Activated CD8-positive, alpha-beta T cell treated with anti-CD3 and anti-CD28 coated beads, Interleukin-2, amount 10 ng/mL, durations not matched to agents 7 days and 5 days (primary cell): ENCODE data around the gene C10orf62. TPM values are rescaled to one million over a fixed set of nuclear protein-coding genes. Genes with fewer than 3 reads are reported as not detected.
"Not testable (repeated sequence)": the region's sequence is repeated elsewhere in the genome, so short reads cannot be mapped to it uniquely, and the experiment has no call there.

Experiments
- ATAC-seq: fragments of 150-1000 bp; cut with Tn5 transposase; one replicate; pipeline ENCODE4 v1.10.0; 2021; ENCODE audit warnings: moderate library complexity
- CTCF ChIA-PET: fragments of 350-600 bp; sonication (Branson Sonifier 250); formaldehyde crosslinking; loops from one replicate; lab custom pipeline; 2021; ENCODE audit warnings: antibody characterized with exemption; lab: Charles Lee
- POLR2A ChIA-PET: fragments of 350-600 bp; sonication (Branson Sonifier 250); formaldehyde crosslinking; loops from one replicate; lab custom pipeline; 2021; ENCODE audit warnings: antibody characterized with exemption; lab: Charles Lee
- DNase-seq: peaks from one replicate; pipeline ENCODE4 v3.0.0-alpha.2; 2020
- H3K27ac Mint-ChIP-seq: one replicate; pipeline ENCODE4 v1.8.0; 2021; ENCODE audit warnings: mild to moderate bottlenecking, mixed read lengths
- H3K27me3 Mint-ChIP-seq: one replicate; pipeline ENCODE4 v1.8.0; 2021; ENCODE audit warnings: low read depth, mixed read lengths
- H3K36me3 Mint-ChIP-seq: one replicate; pipeline ENCODE4 v1.8.0; 2021; ENCODE audit warnings: low read depth, mixed read lengths
- H3K4me1 Mint-ChIP-seq: one replicate; pipeline ENCODE4 v1.8.0; 2021; ENCODE audit warnings: low read depth, mixed read lengths
- H3K4me3 Mint-ChIP-seq: one replicate; pipeline ENCODE4 v1.8.0; 2021; ENCODE audit warnings: mild to moderate bottlenecking, mixed read lengths
- H3K9me3 Mint-ChIP-seq: one replicate; pipeline ENCODE4 v1.8.0; 2022; ENCODE audit warnings: mixed read lengths; ENCODE audit not compliant: insufficient read depth
- total RNA-seq, 2 experiments: library from RNA; stranded (reverse); gene quantifications; one replicate each; pipeline ENCODE4 v1.2.3, GENCODE V29; 2021

Gene C10orf62
- total RNA-seq, 2 experiments from 2014 or later = not detected

- DNase-seq (no peak), ATAC-seq (no peak)
- ChIA-PET POLR2A (no interaction called here), CTCF (interaction anchor here (0.9 to 1.3 kb wide), 3 partner anchors 8 to 86 kb away, joined by 3 to 5 read pairs (median 3); no protein-coding TSS in a partner anchor)
- H3K9me3 Mint-ChIP-seq = peaks cover 4% of the 10 kb centered on the region
- H3K27ac Mint-ChIP-seq = no peak overlapping the region
- peaks cover 1% of the 10 kb centered on the region for H3K27me3 Mint-ChIP-seq
- no peaks in the 10 kb centered on the region for H3K4me1 Mint-ChIP-seq
- no peak overlapping the region for H3K4me3 Mint-ChIP-seq
- H3K36me3 Mint-ChIP-seq = no peaks in the 10 kb centered on the region
Measured at GRCh38 chr10:97550336-97551149, 39.0 kb upstream of the C10orf62 start.

- Mint-ChIP-seq H3K9me3 (peaks cover 4% of the 10 kb centered on the region), H3K27ac (no peak overlapping the region), H3K27me3 (peaks cover 1% of the 10 kb centered on the region), H3K4me1 (no peaks in the 10 kb centered on the region), H3K4me3 (no peak overlapping the region), H3K36me3 (no peaks in the 10 kb centered on the region)
- DNase-seq = no peak
- no peak for ATAC-seq
- CTCF ChIA-PET = interaction anchor here (1.3 to 4.1 kb wide), 2 partner anchors 9 to 88 kb away, joined by 5 to 49 read pairs; no protein-coding TSS in a partner anchor
- POLR2A ChIA-PET = interaction anchor here (1.5 kb wide), 1 partner anchor 13 kb away, joined by 4 read pairs; no protein-coding TSS in a partner anchor
Measured at GRCh38 chr10:97551271-97551670, 38.2 kb upstream of the C10orf62 start.

GRCh38 chr10:97553575-97554031 is 35.9 kb upstream of the C10orf62 start:
- Mint-ChIP-seq H3K4me1 (no peaks in the 10 kb centered on the region), H3K4me3 (no peak overlapping the region), H3K27me3 (peaks cover 4% of the 10 kb centered on the region), H3K27ac (no peak overlapping the region), H3K36me3 (no peaks in the 10 kb centered on the region), H3K9me3 (peaks cover 4% of the 10 kb centered on the region)
- ChIA-PET CTCF (interaction anchor here (0.6 to 4.1 kb wide), 20 partner anchors 8 to 146 kb away, joined by 3 to 49 read pairs (median 4); partner anchors contain the start of gene ANKRD2), POLR2A (interaction anchor here (0.6 kb wide), 1 partner anchor 16 kb away, joined by 4 read pairs; no protein-coding TSS in a partner anchor)
- peak; percentile 98 for ATAC-seq
- DNase-seq = peak; percentile 65

GRCh38 chr10:97554336-97554735 is 35.2 kb upstream of the C10orf62 start:
- H3K4me3 Mint-ChIP-seq, H3K27ac Mint-ChIP-seq: not testable (repeated sequence)

GRCh38 chr10:97555541-97555940 is 34.0 kb upstream of the C10orf62 start:
- H3K9me3 Mint-ChIP-seq, H3K27me3 Mint-ChIP-seq, DNase-seq, H3K27ac Mint-ChIP-seq, ATAC-seq, H3K4me1 Mint-ChIP-seq, H3K36me3 Mint-ChIP-seq, POLR2A ChIA-PET, H3K4me3 Mint-ChIP-seq: not testable (repeated sequence)
- CTCF ChIA-PET = interaction anchor here (3.2 to 4.1 kb wide), 3 partner anchors 16 to 148 kb away, joined by 13 to 49 read pairs (median 22); partner anchors contain the start of gene ANKRD2

More at GRCh38 chr10:97554336-97554735, 35.2 kb upstream of the C10orf62 start:
- ATAC-seq, DNase-seq, POLR2A ChIA-PET, H3K9me3 Mint-ChIP-seq, H3K4me1 Mint-ChIP-seq, H3K36me3 Mint-ChIP-seq, H3K27me3 Mint-ChIP-seq: not testable (repeated sequence)
- CTCF ChIA-PET = interaction anchor here (0.8 to 4.1 kb wide), 16 partner anchors 9 to 147 kb away, joined by 3 to 49 read pairs (median 4); partner anchors contain the start of genes ANKRD2 and HOGA1

GRCh38 chr10:97560731-97561381 is 28.7 kb upstream of the C10orf62 start:
- not testable (repeated sequence) for H3K27ac Mint-ChIP-seq

GRCh38 chr10:97561386-97562077 is 28.0 kb upstream of the C10orf62 start:
- ATAC-seq, H3K9me3 Mint-ChIP-seq, H3K27me3 Mint-ChIP-seq, DNase-seq, H3K4me3 Mint-ChIP-seq, H3K4me1 Mint-ChIP-seq, H3K27ac Mint-ChIP-seq, CTCF ChIA-PET, H3K36me3 Mint-ChIP-seq, POLR2A ChIA-PET: not testable (repeated sequence)

More at GRCh38 chr10:97560731-97561381, 28.7 kb upstream of the C10orf62 start:
- POLR2A ChIA-PET, H3K27me3 Mint-ChIP-seq, ATAC-seq, H3K4me1 Mint-ChIP-seq, DNase-seq, H3K9me3 Mint-ChIP-seq, H3K36me3 Mint-ChIP-seq, H3K4me3 Mint-ChIP-seq: not testable (repeated sequence)
- CTCF ChIA-PET = interaction anchor here (1.4 kb wide), 1 partner anchor 11 kb away, joined by 3 read pairs; no protein-coding TSS in a partner anchor

- H3K9me3 Mint-ChIP-seq, CTCF ChIA-PET, DNase-seq, H3K27me3 Mint-ChIP-seq, H3K4me3 Mint-ChIP-seq, POLR2A ChIA-PET, H3K27ac Mint-ChIP-seq, H3K4me1 Mint-ChIP-seq, H3K36me3 Mint-ChIP-seq, ATAC-seq: not testable (repeated sequence)
Measured at GRCh38 chr10:97562329-97562728, 27.2 kb upstream of the C10orf62 start.

GRCh38 chr10:97563337-97563736 is 26.2 kb upstream of the C10orf62 start:
- Mint-ChIP-seq H3K27ac (no peak overlapping the region), H3K36me3 (no peaks in the 10 kb centered on the region), H3K4me3 (no peak overlapping the region), H3K27me3 (no peaks in the 10 kb centered on the region), H3K9me3 (no peaks in the 10 kb centered on the region), H3K4me1 (peaks cover 3% of the 10 kb centered on the region)
- DNase-seq = no peak
- no peak for ATAC-seq
- CTCF ChIA-PET = no interaction called here
- POLR2A ChIA-PET = no interaction called here

- H3K27me3 Mint-ChIP-seq = no peaks in the 10 kb centered on the region
- no peak overlapping the region for H3K27ac Mint-ChIP-seq
- H3K4me3 Mint-ChIP-seq = no peak overlapping the region
- no peaks in the 10 kb centered on the region for H3K9me3 Mint-ChIP-seq
- no peaks in the 10 kb centered on the region for H3K36me3 Mint-ChIP-seq
- ChIA-PET POLR2A (no interaction called here), CTCF (interaction anchor here (0.6 kb wide), 1 partner anchor 11 kb away, joined by 3 read pairs; no protein-coding TSS in a partner anchor)
- peaks cover 3% of the 10 kb centered on the region for H3K4me1 Mint-ChIP-seq
- ATAC-seq (no peak), DNase-seq (no peak)
Measured at GRCh38 chr10:97564776-97565175, 24.7 kb upstream of the C10orf62 start.

GRCh38 chr10:97566336-97566996 is 23.1 kb upstream of the C10orf62 start:
- Mint-ChIP-seq H3K4me1 (no peaks in the 10 kb centered on the region), H3K27me3 (no peaks in the 10 kb centered on the region), H3K9me3 (no peaks in the 10 kb centered on the region), H3K4me3 (no peak overlapping the region), H3K36me3 (no peaks in the 10 kb centered on the region), H3K27ac (no peak overlapping the region)
- ATAC-seq = no peak
- CTCF ChIA-PET = interaction anchor here (1.3 kb wide), 1 partner anchor 8 kb away, joined by 3 read pairs; no protein-coding TSS in a partner anchor
- DNase-seq = no peak
- POLR2A ChIA-PET = no interaction called here
